H1 (cell line): ENCODE data around the gene MDM1. TPM values are rescaled to one million over a fixed set of nuclear protein-coding genes. Genes with fewer than 3 reads are reported as not detected.

Source experiments
- CHD2 ChIP-seq: IDR thresholded peaks from 2 replicates; pipeline ENCODE4 v1.6.1; 2012; ENCODE audit warnings: low read length, improper control_type of control experiment
- SIRT6 ChIP-seq: IDR thresholded peaks from one replicate; pipeline ENCODE4 v1.7.1; 2012; ENCODE audit warnings: low read length, inconsistent platforms
- TAF1 ChIP-seq: IDR thresholded peaks from 2 replicates; pipeline ENCODE4 v1.6.1; 2011; ENCODE audit warnings: mild to moderate bottlenecking, low read depth, low read length
- polyA plus RNA-seq, 7 experiments: library from polyadenylated mRNA; depleted of rRNA in 3 of 7; stranded (reverse) in 5 of 7; unstranded in 2 of 7; fragments of >200 nt in 5 of 7; fragments of 200-250 nt in 2 of 7; gene quantifications; 1 replicate in 5 of 7; 2 replicates in 1 of 7; 4 replicates in 1 of 7; pipeline versions ENCODE4 v1.2.1 to v1.2.3, GENCODE V29; 2011 to 2013; ENCODE audit warnings: missing spikeins in 2 of 7, mixed read lengths in 2 of 7
- total RNA-seq: library from RNA; stranded (reverse); fragmentation: NEBNext Ultra II Directional; extraction: Animal tissue kit (Norgen Biotek cat#: 25700); gene quantifications from 2 replicates; pipeline ENCODE4 v1.2.1, GENCODE V29; 2021

MDM1 gene
- total and polyA plus RNA-seq, 2 of the 8 experiments (the other 6 are each of a cell fraction or from before 2014, with no cell fraction given) = 3.1 to 10.7 TPM

DNA sequence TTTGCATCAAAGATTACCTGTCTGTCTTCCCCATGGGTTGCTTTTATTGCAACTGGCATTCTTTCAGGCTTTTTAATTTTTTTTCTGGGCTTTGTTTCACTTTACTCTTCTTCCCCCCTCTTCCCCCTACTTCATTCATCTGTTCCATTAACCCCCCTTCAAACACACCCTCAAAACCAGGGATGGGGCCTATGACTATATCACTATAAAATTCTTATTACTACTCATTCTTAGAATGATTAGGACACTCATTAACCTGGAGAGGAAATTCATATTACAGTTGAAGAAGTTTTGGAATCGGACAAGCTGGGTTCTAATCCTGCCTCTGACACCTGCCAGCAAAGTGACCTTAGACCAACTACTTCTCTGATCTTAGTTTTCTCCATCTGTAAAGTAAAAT, 24.8 kb upstream of the MDM1 start (continued):
- no peak for TF ChIP-seq SIRT6
- no peak for TF ChIP-seq CHD2
- no peak for TF ChIP-seq TAF1
- TF ChIP-seq, all 59 proteins: peak for 0
